SK-N-SH (cell line): ENCODE results near the gene RAB6B. TPM values are rescaled to one million over a fixed set of nuclear protein-coding genes. Genes with fewer than 3 reads are reported as not detected.

Source experiments
- CTCF ChIA-PET: fragments of 300-600, 350-600 bp; formaldehyde crosslinking; extraction: SDS; loops from one replicate; lab custom pipeline; 2021; lab: Yijun Ruan, JAX
- POLR2A ChIA-PET: fragments of 350-600 bp; sonication (Branson Sonifier 250); formaldehyde crosslinking; extraction: SDS; loops from one replicate; lab custom pipeline; 2020; ENCODE audit warnings: antibody characterized with exemption, inconsistent platforms; lab: Yijun Ruan, JAX
- DNase-seq: peaks from one replicate; pipeline ENCODE4 v3.0.0; 2012
- H2AFZ ChIP-seq: fragments of 200-600 bp; sonication (generic); 2 replicates; pipeline ENCODE4 v1.8.1; 2016; ENCODE audit warnings: antibody characterized with exemption, mild to moderate bottlenecking, low read depth
- H3F3A ChIP-seq: fragments of 200-600 bp; sonication (generic); replicated peaks from 2 replicates; pipeline ENCODE3; 2016; ENCODE audit warnings: antibody characterized with exemption, mild to moderate bottlenecking; ENCODE audit not compliant: insufficient read depth
- H3K27ac ChIP-seq, 2 experiments: fragments of 200-500 bp in 1 of 2; fragments of 200-600 bp in 1 of 2; sonication (Bioruptor generic) in 1 of 2; sonication (generic), shearing (Covaris generic) in 1 of 2; 2 replicates each; pipeline versions ENCODE4 v1.5.1 to v1.6.1; 2014 to 2016; ENCODE audit warnings: low read depth in 2 of 2, inconsistent platforms in 1 of 2, low read length in 1 of 2, mild to moderate bottlenecking in 1 of 2, mixed read lengths in 1 of 2
- H3K27me3 ChIP-seq: fragments of 200-600 bp; sonication (generic), shearing (Covaris generic); 2 replicates; pipeline ENCODE4 v1.6.1; 2016; ENCODE audit warnings: mixed run types; ENCODE audit not compliant: insufficient read depth
- H3K36me3 ChIP-seq, 2 experiments: fragments of 200-500 bp in 1 of 2; fragments of 200-600 bp in 1 of 2; sonication (Bioruptor generic) in 1 of 2; sonication (generic) in 1 of 2; replicated peaks in 1 of 2; 2 replicates each; pipeline versions ENCODE3 to v1.5.1; 2014 to 2016; ENCODE audit warnings: low read length in 1 of 2, mild to moderate bottlenecking in 1 of 2; ENCODE audit not compliant: insufficient read depth in 2 of 2, control insufficient read depth in 1 of 2
- H3K4me1 ChIP-seq, 2 experiments: fragments of 200-500 bp in 1 of 2; fragments of 200-600 bp in 1 of 2; sonication (Bioruptor generic) in 1 of 2; sonication (generic), shearing (Covaris generic) in 1 of 2; 2 replicates each; pipeline versions ENCODE4 v1.5.1 to v1.6.1; 2014 to 2016; ENCODE audit warnings: low read depth in 1 of 2, low read length in 1 of 2, mixed run types in 1 of 2; ENCODE audit not compliant: insufficient read depth in 2 of 2, control insufficient read depth in 1 of 2
- H3K4me2 ChIP-seq: fragments of 200-600 bp; sonication (generic), shearing (Covaris generic); 2 replicates; pipeline ENCODE4 v1.6.1; 2017; ENCODE audit warnings: mixed run types
- H3K4me3 ChIP-seq, 2 experiments: fragments of 200-500 bp in 1 of 2; fragments of 200-600 bp in 1 of 2; sonication (Bioruptor generic) in 1 of 2; sonication (generic), shearing (Covaris generic) in 1 of 2; 2 replicates each; pipeline versions ENCODE4 v1.5.1 to v1.8.1; 2014 to 2016; ENCODE audit warnings: low read depth in 2 of 2, inconsistent platforms in 1 of 2, low read length in 1 of 2, mild to moderate bottlenecking in 1 of 2, mixed read lengths in 1 of 2, moderate library complexity in 1 of 2
- H3K79me2 ChIP-seq: fragments of 200-600 bp; sonication (generic); 2 replicates; pipeline ENCODE4 v1.8.1; 2017; ENCODE audit warnings: mild to moderate bottlenecking; ENCODE audit not compliant: insufficient read depth
- H3K9ac ChIP-seq: fragments of 200-600 bp; sonication (generic); 2 replicates; pipeline ENCODE4 v1.6.1; 2017; ENCODE audit warnings: mixed run types
- H3K9me2 ChIP-seq: fragments of 200-600 bp; sonication (generic); 2 replicates; pipeline ENCODE4 v1.6.1; 2017; ENCODE audit warnings: mixed run types
- H3K9me3 ChIP-seq: fragments of 200-600 bp; sonication (generic); 2 replicates; pipeline ENCODE4 v1.6.1; 2017; ENCODE audit warnings: mixed run types, mild to moderate bottlenecking, moderate library complexity
- H4K20me1 ChIP-seq: fragments of 200-600 bp; sonication (generic); 2 replicates; pipeline ENCODE4 v1.6.1; 2017; ENCODE audit warnings: mild to moderate bottlenecking, mixed run types; ENCODE audit not compliant: insufficient read depth
- CHD2 ChIP-seq: fragments of 150-350 bp; IDR thresholded peaks from 2 replicates; pipeline ENCODE4 v1.6.1; 2018; ENCODE audit warnings: low read length; ENCODE audit not compliant: partially characterized antibody
- ELF1 ChIP-seq: IDR thresholded peaks from 2 replicates; pipeline ENCODE4 v1.4.0; 2012
- EP300 ChIP-seq, 2 experiments: IDR thresholded peaks; 2 replicates each; pipeline versions ENCODE4 v1.4.0 to v1.6.1; 2012; ENCODE audit warnings: borderline replicate concordance in 1 of 2, low read depth in 1 of 2, low read length in 1 of 2
- FOXJ3 ChIP-seq: sonication (generic); formaldehyde crosslinking; IDR thresholded peaks from 2 replicates; pipeline ENCODE4 v1.5.1; 2020; ENCODE audit warnings: mild to moderate bottlenecking, missing genetic modification reagents
- FOXM1 ChIP-seq: IDR thresholded peaks from 2 replicates; pipeline ENCODE4 v1.4.0; 2012; ENCODE audit warnings: low read depth, mild to moderate bottlenecking
- GABPA ChIP-seq: IDR thresholded peaks from 2 replicates; pipeline ENCODE4 v1.4.0; 2012; ENCODE audit warnings: low read depth, mild to moderate bottlenecking
- JUND ChIP-seq: IDR thresholded peaks from 2 replicates; pipeline ENCODE4 v1.4.0; 2012
- MEF2A ChIP-seq: IDR thresholded peaks from 2 replicates; pipeline ENCODE4 v1.4.0; 2012; ENCODE audit warnings: low read depth, borderline replicate concordance
- MXI1 ChIP-seq: IDR thresholded peaks from 2 replicates; pipeline ENCODE4 v1.6.1; 2012; ENCODE audit warnings: mild to moderate bottlenecking, low read depth, low read length, improper control_type of control experiment
- NFIC ChIP-seq: IDR thresholded peaks from 2 replicates; pipeline ENCODE4 v1.4.0; 2012; ENCODE audit warnings: borderline replicate concordance
- NRF1 ChIP-seq: IDR thresholded peaks from 2 replicates; pipeline ENCODE4 v1.6.1; 2012; ENCODE audit warnings: low read depth, mild to moderate bottlenecking, low read length
- POLR2AphosphoS5 ChIP-seq: IDR thresholded peaks from 2 replicates; pipeline ENCODE4 v1.6.1; 2012; ENCODE audit warnings: low read depth, low read length
- RXRA ChIP-seq: IDR thresholded peaks from 2 replicates; pipeline ENCODE4 v1.4.0; 2012; ENCODE audit warnings: low read depth, mild to moderate bottlenecking, borderline replicate concordance
- SIN3A ChIP-seq: IDR thresholded peaks from 2 replicates; pipeline ENCODE4 v1.6.1; 2012; ENCODE audit warnings: low read depth, mild to moderate bottlenecking, low read length, moderate library complexity, borderline replicate concordance
- TCF12 ChIP-seq: IDR thresholded peaks from 2 replicates; pipeline ENCODE4 v1.4.0; 2012
- YY1 ChIP-seq: IDR thresholded peaks from 2 replicates; pipeline ENCODE4 v1.4.0; 2012; ENCODE audit warnings: low read depth, mild to moderate bottlenecking
- polyA plus RNA-seq, 3 experiments: library from polyadenylated mRNA; depleted of rRNA; stranded (reverse); fragments of >200 nt; gene quantifications; 2 replicates each; pipeline ENCODE4 v1.2.3, GENCODE V29; 2012
- TF ChIP-seq, protein P1 (sequence below): IDR thresholded peaks from 2 replicates; pipeline ENCODE4 v1.4.0; 2012; ENCODE audit warnings: low read depth, borderline replicate concordance
- TF ChIP-seq, protein P2 (sequence below): IDR thresholded peaks from 2 replicates; pipeline ENCODE4 v1.6.1; 2012; ENCODE audit warnings: mild to moderate bottlenecking, low read depth, low read length, moderate library complexity
- TF ChIP-seq, protein P3 (sequence below): fragments of 150-350 bp; IDR thresholded peaks from 2 replicates; pipeline ENCODE4 v1.6.1; 2016; ENCODE audit warnings: mild to moderate bottlenecking, low read depth, low read length
- TF ChIP-seq, protein P4 (sequence below): fragments of 150-350 bp; IDR thresholded peaks from 2 replicates; pipeline ENCODE4 v1.6.1; 2017; ENCODE audit warnings: antibody characterized with exemption, low read length, low read depth, borderline replicate concordance

The RAB6B gene
- polyA plus RNA-seq, 1 of the 3 experiments (the other 2 are of a cell fraction): 9.3 TPM

DNA sequence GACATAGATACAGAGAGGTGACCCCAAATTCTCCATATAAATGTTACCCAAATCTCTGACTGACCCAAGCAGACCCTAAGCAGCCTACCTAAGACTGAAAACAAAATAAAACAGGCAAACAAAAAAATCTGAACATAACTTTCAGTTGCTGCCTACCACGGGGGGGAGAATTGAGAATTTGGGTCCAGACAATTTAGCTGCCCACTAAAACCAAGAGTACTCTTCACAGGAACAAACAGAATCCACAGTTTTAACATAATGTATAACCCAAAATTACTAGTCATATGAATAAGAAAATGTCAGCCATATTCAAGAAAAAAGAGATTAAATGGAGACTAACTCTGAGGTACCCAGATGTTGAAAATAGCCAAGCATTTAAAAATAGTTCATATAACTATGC, 45.6 kb downstream of the RAB6B start (continued):
- no peak for TF ChIP-seq TCF12
- no peak for TF ChIP-seq FOXM1
- no peak for TF ChIP-seq CHD2
- no peak for TF ChIP-seq GABPA

DNA sequence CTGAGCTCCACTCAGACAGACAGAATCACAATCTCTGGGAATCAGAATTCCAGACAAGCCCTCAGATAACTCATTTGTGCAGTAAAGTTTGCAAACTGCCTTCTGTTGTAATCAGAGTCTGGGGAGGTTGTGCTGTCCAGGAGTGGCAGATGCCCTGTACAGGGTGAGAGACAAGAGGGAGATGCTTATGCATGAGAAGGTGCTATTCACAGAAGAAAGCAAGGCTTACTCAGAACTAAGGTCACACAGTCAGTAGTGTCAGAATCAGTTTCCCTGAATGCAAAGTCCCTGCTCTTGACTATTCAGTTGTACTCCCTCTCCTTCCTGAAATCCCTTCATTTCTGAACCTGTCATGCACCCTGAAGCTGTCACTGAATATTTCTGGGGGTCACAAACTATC, 46.3 kb downstream of the RAB6B start:
- Histone ChIP-seq H3K36me3 (no peaks in the 10 kb centered on the region), H3F3A (no peaks in the 10 kb centered on the region), H3K4me2 (no peak overlapping the region), H3K27ac (no peak overlapping the region), H3K9ac (no peak overlapping the region), H3K4me3 (no peak overlapping the region), H3K79me2 (no peaks in the 10 kb centered on the region), H2AFZ (no peak overlapping the region), H3K9me2 (no peaks in the 10 kb centered on the region), H3K27me3 (no peaks in the 10 kb centered on the region), H4K20me1 (no peaks in the 10 kb centered on the region), H3K9me3 (no peaks in the 10 kb centered on the region), H3K4me1 (no peaks in the 10 kb centered on the region; a peak in 1 of 4 replicates)
- TF ChIP-seq JUND (no peak), MEF2A (no peak), ELF1 (no peak), EP300 (IDR thresholded peaks at IDR 0.05; ENCODE audit: borderline replicate concordance in 1 of 2, low read depth in 1 of 2, low read length in 1 of 2) (no peak), RXRA (no peak), MXI1 (no peak), POLR2AphosphoS5 (no peak), SIN3A (no peak), FOXM1 (no peak), CHD2 (no peak), YY1 (no peak), FOXJ3 (CRISPR knock-in tag) (no peak), NFIC (no peak), NRF1 (no peak)
- TF ChIP-seq, protein P1, sequence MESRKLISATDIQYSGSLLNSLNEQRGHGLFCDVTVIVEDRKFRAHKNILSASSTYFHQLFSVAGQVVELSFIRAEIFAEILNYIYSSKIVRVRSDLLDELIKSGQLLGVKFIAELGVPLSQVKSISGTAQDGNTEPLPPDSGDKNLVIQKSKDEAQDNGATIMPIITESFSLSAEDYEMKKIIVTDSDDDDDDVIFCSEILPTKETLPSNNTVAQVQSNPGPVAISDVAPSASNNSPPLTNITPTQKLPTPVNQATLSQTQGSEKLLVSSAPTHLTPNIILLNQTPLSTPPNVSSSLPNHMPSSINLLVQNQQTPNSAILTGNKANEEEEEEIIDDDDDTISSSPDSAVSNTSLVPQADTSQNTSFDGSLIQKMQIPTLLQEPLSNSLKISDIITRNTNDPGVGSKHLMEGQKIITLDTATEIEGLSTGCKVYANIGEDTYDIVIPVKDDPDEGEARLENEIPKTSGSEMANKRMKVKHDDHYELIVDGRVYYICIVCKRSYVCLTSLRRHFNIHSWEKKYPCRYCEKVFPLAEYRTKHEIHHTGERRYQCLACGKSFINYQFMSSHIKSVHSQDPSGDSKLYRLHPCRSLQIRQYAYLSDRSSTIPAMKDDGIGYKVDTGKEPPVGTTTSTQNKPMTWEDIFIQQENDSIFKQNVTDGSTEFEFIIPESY: no peak
- TF ChIP-seq, protein P2, sequence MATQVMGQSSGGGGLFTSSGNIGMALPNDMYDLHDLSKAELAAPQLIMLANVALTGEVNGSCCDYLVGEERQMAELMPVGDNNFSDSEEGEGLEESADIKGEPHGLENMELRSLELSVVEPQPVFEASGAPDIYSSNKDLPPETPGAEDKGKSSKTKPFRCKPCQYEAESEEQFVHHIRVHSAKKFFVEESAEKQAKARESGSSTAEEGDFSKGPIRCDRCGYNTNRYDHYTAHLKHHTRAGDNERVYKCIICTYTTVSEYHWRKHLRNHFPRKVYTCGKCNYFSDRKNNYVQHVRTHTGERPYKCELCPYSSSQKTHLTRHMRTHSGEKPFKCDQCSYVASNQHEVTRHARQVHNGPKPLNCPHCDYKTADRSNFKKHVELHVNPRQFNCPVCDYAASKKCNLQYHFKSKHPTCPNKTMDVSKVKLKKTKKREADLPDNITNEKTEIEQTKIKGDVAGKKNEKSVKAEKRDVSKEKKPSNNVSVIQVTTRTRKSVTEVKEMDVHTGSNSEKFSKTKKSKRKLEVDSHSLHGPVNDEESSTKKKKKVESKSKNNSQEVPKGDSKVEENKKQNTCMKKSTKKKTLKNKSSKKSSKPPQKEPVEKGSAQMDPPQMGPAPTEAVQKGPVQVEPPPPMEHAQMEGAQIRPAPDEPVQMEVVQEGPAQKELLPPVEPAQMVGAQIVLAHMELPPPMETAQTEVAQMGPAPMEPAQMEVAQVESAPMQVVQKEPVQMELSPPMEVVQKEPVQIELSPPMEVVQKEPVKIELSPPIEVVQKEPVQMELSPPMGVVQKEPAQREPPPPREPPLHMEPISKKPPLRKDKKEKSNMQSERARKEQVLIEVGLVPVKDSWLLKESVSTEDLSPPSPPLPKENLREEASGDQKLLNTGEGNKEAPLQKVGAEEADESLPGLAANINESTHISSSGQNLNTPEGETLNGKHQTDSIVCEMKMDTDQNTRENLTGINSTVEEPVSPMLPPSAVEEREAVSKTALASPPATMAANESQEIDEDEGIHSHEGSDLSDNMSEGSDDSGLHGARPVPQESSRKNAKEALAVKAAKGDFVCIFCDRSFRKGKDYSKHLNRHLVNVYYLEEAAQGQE: no peak
- TF ChIP-seq, protein P3, sequence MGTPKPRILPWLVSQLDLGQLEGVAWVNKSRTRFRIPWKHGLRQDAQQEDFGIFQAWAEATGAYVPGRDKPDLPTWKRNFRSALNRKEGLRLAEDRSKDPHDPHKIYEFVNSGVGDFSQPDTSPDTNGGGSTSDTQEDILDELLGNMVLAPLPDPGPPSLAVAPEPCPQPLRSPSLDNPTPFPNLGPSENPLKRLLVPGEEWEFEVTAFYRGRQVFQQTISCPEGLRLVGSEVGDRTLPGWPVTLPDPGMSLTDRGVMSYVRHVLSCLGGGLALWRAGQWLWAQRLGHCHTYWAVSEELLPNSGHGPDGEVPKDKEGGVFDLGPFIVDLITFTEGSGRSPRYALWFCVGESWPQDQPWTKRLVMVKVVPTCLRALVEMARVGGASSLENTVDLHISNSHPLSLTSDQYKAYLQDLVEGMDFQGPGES: no peak
- TF ChIP-seq, protein P4, sequence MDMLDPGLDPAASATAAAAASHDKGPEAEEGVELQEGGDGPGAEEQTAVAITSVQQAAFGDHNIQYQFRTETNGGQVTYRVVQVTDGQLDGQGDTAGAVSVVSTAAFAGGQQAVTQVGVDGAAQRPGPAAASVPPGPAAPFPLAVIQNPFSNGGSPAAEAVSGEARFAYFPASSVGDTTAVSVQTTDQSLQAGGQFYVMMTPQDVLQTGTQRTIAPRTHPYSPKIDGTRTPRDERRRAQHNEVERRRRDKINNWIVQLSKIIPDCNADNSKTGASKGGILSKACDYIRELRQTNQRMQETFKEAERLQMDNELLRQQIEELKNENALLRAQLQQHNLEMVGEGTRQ: no peak
- DNase-seq: no peak
- ChIA-PET POLR2A (no interaction called here), CTCF (interaction anchor here (0.6 to 1.6 kb wide), 5 partner anchors 14 to 624 kb away, joined by 3 to 4 read pairs (median 3); no protein-coding TSS in a partner anchor)
